ENCODE measurements around the gene CCND3. TPM values are rescaled to one million over a fixed set of nuclear protein-coding genes. Genes with fewer than 3 reads are reported as not detected.

CCND3 gene
- total RNA-seq, 1 donor from 2014 or later = 11.8 TPM

GRCh38 chr6:41974281-41974825 lies 32.7 kb upstream of the CCND3 start:
- no peak for FAIRE-seq
- no peak for TF ChIP-seq CTCF (IDR thresholded peaks at IDR 0.05; ENCODE audit: insufficient read depth, low read length, severe bottlenecking)
- H3K4me3 ChIP-seq (ENCODE audit: low read depth, low read length) = no peak overlapping the region
- no peaks in the 10 kb centered on the region for H3K36me3 ChIP-seq (ENCODE audit: control insufficient read depth, insufficient read depth, low read length)
- H3K27me3 ChIP-seq (ENCODE audit: control insufficient read depth, insufficient read depth, low read length) = no peaks in the 10 kb centered on the region
- DNase-seq (ENCODE audit: low read depth) = no peak

GRCh38 chr6:41972826-41973225 lies 31.2 kb upstream of the CCND3 start:
- DNase-seq (ENCODE audit: low read depth) = no peak
- TF ChIP-seq CTCF (IDR thresholded peaks at IDR 0.05; ENCODE audit: insufficient read depth, low read length, severe bottlenecking) = no peak
- no peak overlapping the region for H3K4me3 ChIP-seq (ENCODE audit: low read depth, low read length)
- no peaks in the 10 kb centered on the region for H3K27me3 ChIP-seq (ENCODE audit: control insufficient read depth, insufficient read depth, low read length)
- no peaks in the 10 kb centered on the region for H3K36me3 ChIP-seq (ENCODE audit: control insufficient read depth, insufficient read depth, low read length)
- FAIRE-seq = no peak

GRCh38 chr6:41970436-41970846 lies 28.8 kb upstream of the CCND3 start:
- no peaks in the 10 kb centered on the region for H3K36me3 ChIP-seq (ENCODE audit: control insufficient read depth, insufficient read depth, low read length)
- FAIRE-seq (no peak), DNase-seq (ENCODE audit: low read depth) (peak; percentile 66)
- no peak overlapping the region for H3K4me3 ChIP-seq (ENCODE audit: low read depth, low read length)
- H3K27me3 ChIP-seq (ENCODE audit: control insufficient read depth, insufficient read depth, low read length) = no peaks in the 10 kb centered on the region
- no peak for TF ChIP-seq CTCF (IDR thresholded peaks at IDR 0.05; ENCODE audit: insufficient read depth, low read length, severe bottlenecking)

- Histone ChIP-seq H3K4me3 (ENCODE audit: low read depth, low read length) (no peak overlapping the region), H3K36me3 (ENCODE audit: control insufficient read depth, insufficient read depth, low read length) (no peaks in the 10 kb centered on the region), H3K27me3 (ENCODE audit: control insufficient read depth, insufficient read depth, low read length) (no peaks in the 10 kb centered on the region)
- no peak for FAIRE-seq
- peak; percentile 87 for DNase-seq (ENCODE audit: low read depth)
- no peak for TF ChIP-seq CTCF (IDR thresholded peaks at IDR 0.05; ENCODE audit: insufficient read depth, low read length, severe bottlenecking)
Measured at GRCh38 chr6:41967312-41968287, 26.0 kb upstream of the CCND3 start.

- Histone ChIP-seq H3K4me3 (ENCODE audit: low read depth, low read length) (no peak overlapping the region), H3K27me3 (ENCODE audit: control insufficient read depth, insufficient read depth, low read length) (no peaks in the 10 kb centered on the region), H3K36me3 (ENCODE audit: control insufficient read depth, insufficient read depth, low read length) (no peaks in the 10 kb centered on the region)
- FAIRE-seq (no peak), DNase-seq (ENCODE audit: low read depth) (peak; percentile 84)
- TF ChIP-seq CTCF (IDR thresholded peaks at IDR 0.05; ENCODE audit: insufficient read depth, low read length, severe bottlenecking) = no peak
Measured at GRCh38 chr6:41966961-41967311, 25.3 kb upstream of the CCND3 start.

Measured in bronchial epithelial cell (primary cell).